Astrocyte (in vitro differentiated cells and primary cell): ENCODE results near the gene LRRC26.

Experiments used
- CTCF ChIP-seq: IDR thresholded peaks from 2 replicates; pipeline ENCODE4 v1.5.1; 2011; ENCODE audit warnings: low read depth, mild to moderate bottlenecking, inconsistent platforms, low read length, moderate library complexity; ENCODE audit not compliant: insufficient read depth
- EZH2 ChIP-seq: IDR thresholded peaks from 2 replicates; pipeline ENCODE4 v1.6.1; 2012; ENCODE audit warnings: mild to moderate bottlenecking, low read length, inconsistent platforms; ENCODE audit not compliant: insufficient read depth

- TF ChIP-seq CTCF (no peak), EZH2 (peak; percentile 33)
These were observed 8.0 kb downstream of the LRRC26 start for GRCh38 chr9:137161558-137162486.
